ENCODE data around the gene DNAAF1.

- TF ChIP-seq ZBTB7A (IDR thresholded peaks at IDR 0.05; ENCODE audit: low read depth): no peak
- TF ChIP-seq CREB1 (IDR thresholded peaks at IDR 0.05; ENCODE audit: low read depth): no peak
- no peak for TF ChIP-seq FOXM1 (IDR thresholded peaks at IDR 0.05; ENCODE audit: borderline replicate concordance, low read depth)
- TF ChIP-seq RAD21 (IDR thresholded peaks at IDR 0.05; ENCODE audit: low read depth): no peak
- TF ChIP-seq, protein P1, sequence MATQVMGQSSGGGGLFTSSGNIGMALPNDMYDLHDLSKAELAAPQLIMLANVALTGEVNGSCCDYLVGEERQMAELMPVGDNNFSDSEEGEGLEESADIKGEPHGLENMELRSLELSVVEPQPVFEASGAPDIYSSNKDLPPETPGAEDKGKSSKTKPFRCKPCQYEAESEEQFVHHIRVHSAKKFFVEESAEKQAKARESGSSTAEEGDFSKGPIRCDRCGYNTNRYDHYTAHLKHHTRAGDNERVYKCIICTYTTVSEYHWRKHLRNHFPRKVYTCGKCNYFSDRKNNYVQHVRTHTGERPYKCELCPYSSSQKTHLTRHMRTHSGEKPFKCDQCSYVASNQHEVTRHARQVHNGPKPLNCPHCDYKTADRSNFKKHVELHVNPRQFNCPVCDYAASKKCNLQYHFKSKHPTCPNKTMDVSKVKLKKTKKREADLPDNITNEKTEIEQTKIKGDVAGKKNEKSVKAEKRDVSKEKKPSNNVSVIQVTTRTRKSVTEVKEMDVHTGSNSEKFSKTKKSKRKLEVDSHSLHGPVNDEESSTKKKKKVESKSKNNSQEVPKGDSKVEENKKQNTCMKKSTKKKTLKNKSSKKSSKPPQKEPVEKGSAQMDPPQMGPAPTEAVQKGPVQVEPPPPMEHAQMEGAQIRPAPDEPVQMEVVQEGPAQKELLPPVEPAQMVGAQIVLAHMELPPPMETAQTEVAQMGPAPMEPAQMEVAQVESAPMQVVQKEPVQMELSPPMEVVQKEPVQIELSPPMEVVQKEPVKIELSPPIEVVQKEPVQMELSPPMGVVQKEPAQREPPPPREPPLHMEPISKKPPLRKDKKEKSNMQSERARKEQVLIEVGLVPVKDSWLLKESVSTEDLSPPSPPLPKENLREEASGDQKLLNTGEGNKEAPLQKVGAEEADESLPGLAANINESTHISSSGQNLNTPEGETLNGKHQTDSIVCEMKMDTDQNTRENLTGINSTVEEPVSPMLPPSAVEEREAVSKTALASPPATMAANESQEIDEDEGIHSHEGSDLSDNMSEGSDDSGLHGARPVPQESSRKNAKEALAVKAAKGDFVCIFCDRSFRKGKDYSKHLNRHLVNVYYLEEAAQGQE (IDR thresholded peaks at IDR 0.05; ENCODE audit: low read depth): no peak
- TF ChIP-seq EP300 (IDR thresholded peaks at IDR 0.05; ENCODE audit: borderline replicate concordance): no peak
- no peak for TF ChIP-seq EGR1 (IDR thresholded peaks at IDR 0.05)
- no peak for TF ChIP-seq TCF12 (IDR thresholded peaks at IDR 0.05; ENCODE audit: low read depth)
- no peak for TF ChIP-seq MAX (IDR thresholded peaks at IDR 0.05)
Observed at GRCh38 chr16:84178892-84179611, 33.9 kb downstream of the DNAAF1 start.
